GM12864 (cell line): Measurements from ENCODE around the gene CARD16.

Experiments
- DNase-seq: peaks from one replicate; pipeline ENCODE4 v3.0.0-alpha.2; 2011; ENCODE audit warnings: low read depth
- H3K4me3 ChIP-seq: 2 replicates; pipeline ENCODE4 v1.5.1; 2011; ENCODE audit warnings: mild to moderate bottlenecking, low read depth, low read length, control low read depth
- CTCF ChIP-seq: IDR thresholded peaks from 2 replicates; pipeline ENCODE4 v1.5.1; 2011; ENCODE audit warnings: low read depth, mild to moderate bottlenecking, moderate library complexity, low read length, control low read depth, inconsistent platforms; ENCODE audit errors: missing control alignments

CARD16 gene

GRCh38 chr11:105003151-105003550 lies 42.0 kb downstream of the CARD16 start:
- no peak for TF ChIP-seq CTCF

DNA sequence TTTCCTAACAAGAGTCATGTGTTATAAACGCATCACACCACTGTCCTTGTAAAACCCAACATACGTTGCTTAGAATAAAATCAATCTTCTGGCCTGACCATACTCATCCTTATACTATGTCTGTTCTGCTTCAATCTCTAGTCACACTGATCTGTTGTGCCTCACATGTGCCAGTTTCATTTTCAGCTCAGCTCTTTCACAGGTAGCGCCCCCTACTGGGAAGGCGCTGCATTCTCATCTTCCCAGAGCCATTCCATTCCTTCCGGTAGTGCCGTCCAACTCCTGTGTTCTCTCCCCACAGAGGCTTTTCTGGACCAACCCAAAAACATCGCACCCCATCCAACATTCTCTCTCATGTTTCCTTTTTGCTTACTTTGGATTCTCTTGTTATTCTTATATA lies 44.3 kb downstream of the CARD16 start:
- TF ChIP-seq CTCF: peak; percentile 92
- DNase-seq: peak; percentile 30
- H3K4me3 ChIP-seq: no peak overlapping the region

More at GRCh38 chr11:105003151-105003550, 42.0 kb downstream of the CARD16 start:
- DNase-seq: no peak
- H3K4me3 ChIP-seq: no peak overlapping the region

DNA sequence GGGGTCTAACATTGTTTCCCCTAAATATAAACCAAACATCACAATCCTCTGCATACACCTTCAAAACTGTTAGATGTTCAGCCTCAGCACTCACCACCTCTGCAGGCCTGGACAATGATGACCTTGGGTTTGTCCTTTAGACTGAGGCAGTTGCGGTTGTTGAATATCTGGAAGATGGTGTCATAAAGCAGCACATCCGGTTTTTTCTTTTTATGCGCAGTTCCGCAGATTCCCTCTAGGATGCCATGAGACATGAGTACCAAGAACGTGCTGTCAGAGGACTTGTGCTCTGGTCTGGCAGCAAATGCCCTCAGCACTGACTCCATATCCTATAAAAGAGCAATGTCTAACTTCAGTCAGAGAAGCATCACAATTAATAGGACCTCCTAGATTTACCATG lies 45.0 kb downstream of the CARD16 start:
- no peak for DNase-seq
- no peak overlapping the region for H3K4me3 ChIP-seq
- TF ChIP-seq CTCF: peak; percentile 20

DNA sequence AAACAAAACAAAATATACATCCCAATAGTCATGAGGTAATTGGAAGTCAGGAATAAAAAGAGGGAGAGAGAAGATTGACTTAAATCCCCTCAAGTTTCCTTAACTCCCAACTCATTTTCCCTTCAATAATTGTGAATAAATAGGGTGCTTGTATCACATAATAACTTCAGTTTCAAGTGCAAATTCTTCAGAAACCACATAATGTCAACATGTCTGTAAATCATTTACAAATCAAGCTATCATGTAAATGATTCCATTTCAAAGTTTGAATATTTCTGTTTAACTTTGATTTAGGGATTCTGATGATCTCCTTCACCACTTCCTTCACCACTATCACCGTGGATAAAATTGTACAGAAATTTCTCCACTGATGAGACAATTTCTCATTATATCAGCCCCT lies 45.4 kb downstream of the CARD16 start:
- no peak overlapping the region for H3K4me3 ChIP-seq
- no peak for TF ChIP-seq CTCF
- DNase-seq: no peak

DNA sequence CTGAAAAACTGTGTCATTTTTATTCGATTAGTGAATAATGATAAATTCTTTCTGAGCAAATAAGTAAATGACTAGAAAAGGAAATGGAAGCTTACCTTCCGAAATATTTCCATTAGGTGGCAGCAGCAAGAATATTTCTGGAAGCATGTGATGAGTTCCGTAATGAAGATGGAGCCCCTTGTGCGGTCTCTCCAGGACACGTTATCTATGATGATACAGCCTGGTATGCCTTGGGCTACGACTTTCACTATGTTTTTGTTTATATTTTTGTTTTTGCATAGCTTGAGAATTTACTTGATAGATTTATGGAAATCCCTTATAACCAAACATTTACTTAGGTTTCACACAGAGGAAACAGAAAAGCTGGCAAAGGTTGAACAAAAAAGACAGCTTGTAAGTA lies 47.8 kb downstream of the CARD16 start:
- H3K4me3 ChIP-seq: no peak overlapping the region
- DNase-seq: no peak
- TF ChIP-seq CTCF: no peak

GRCh38 chr11:104995001-104995408 lies 50.1 kb downstream of the CARD16 start:
- no peak overlapping the region for H3K4me3 ChIP-seq
- TF ChIP-seq CTCF: no peak
- DNase-seq: no peak

DNA sequence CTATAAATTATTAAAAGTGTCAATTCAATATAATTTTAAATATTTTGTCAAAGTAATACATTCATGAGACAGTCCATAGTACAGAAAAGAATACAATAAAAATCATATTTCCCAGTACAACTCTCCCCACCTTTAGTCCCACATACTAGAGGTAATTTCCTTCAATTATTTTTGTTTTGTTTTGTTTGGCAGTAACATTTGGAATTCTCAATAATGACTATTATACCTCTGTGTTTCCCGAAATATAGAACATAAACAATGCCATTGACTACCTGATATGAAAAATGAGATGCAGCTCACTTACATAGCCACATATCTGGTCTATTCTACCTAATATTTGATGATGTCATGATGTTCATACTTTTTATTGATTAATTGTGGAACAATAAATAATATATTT lies 52.4 kb downstream of the CARD16 start:
- DNase-seq: no peak
- TF ChIP-seq CTCF: no peak
- H3K4me3 ChIP-seq: no peak overlapping the region
